Naive B cell (primary cell): Measurements from ENCODE around the gene ANKRD40CL. TPM values are rescaled to one million over a fixed set of nuclear protein-coding genes. Genes with fewer than 3 reads are reported as not detected.

ENCODE experiments used
- ATAC-seq, 2 donors: fragments of 150-1000 bp; cut with Tn5 transposase; 2 replicates each; pipeline ENCODE4 v1.10.0; 2021; ENCODE audit warnings: low read depth in 2 of 2, mild to moderate bottlenecking in 2 of 2, moderate library complexity in 2 of 2
- DNase-seq: peaks from one replicate; pipeline ENCODE4 v3.0.0; 2022
- H3K27ac Mint-ChIP-seq, 6 donors: one replicate each; pipeline ENCODE4 v1.8.0; 2020 to 2022; ENCODE audit warnings: mild to moderate bottlenecking in 6 of 6, mixed read lengths in 6 of 6, moderate library complexity in 5 of 6, inconsistent platforms in 2 of 6
- H3K27me3 Mint-ChIP-seq, 3 donors: one replicate each; pipeline ENCODE4 v1.8.0; 2021 to 2022; ENCODE audit warnings: mixed read lengths in 3 of 3, mild to moderate bottlenecking in 1 of 3
- H3K36me3 Mint-ChIP-seq, 2 donors: one replicate each; pipeline ENCODE4 v1.8.0; 2020 to 2022; ENCODE audit warnings: mixed read lengths in 2 of 2, inconsistent platforms in 1 of 2, mild to moderate bottlenecking in 1 of 2
- H3K4me1 Mint-ChIP-seq, 3 donors: one replicate each; pipeline ENCODE4 v1.8.0; 2020 to 2022; ENCODE audit warnings: mixed read lengths in 3 of 3, inconsistent platforms in 1 of 3, mild to moderate bottlenecking in 1 of 3, moderate library complexity in 1 of 3
- H3K4me3 Mint-ChIP-seq, 8 donors: one replicate each; pipeline ENCODE4 v1.8.0; 2020 to 2022; ENCODE audit warnings: mild to moderate bottlenecking in 8 of 8, mixed read lengths in 8 of 8, moderate library complexity in 8 of 8, inconsistent platforms in 2 of 8
- H3K9me3 Mint-ChIP-seq, 7 donors: one replicate each; pipeline ENCODE4 v1.8.0; 2020 to 2022; ENCODE audit warnings: mixed read lengths in 7 of 7, mild to moderate bottlenecking in 5 of 7, inconsistent platforms in 2 of 7, moderate library complexity in 1 of 7
- polyA plus RNA-seq, 6 donors: library from polyadenylated mRNA; unstranded; fragments of 300-500 nt; fragmentation: Illumina TruSeq; gene quantifications; one replicate each; pipeline ENCODE4 v1.2.3, GENCODE V29; 2021; ENCODE audit warnings: low read depth in 6 of 6

Gene ANKRD40CL
- polyA plus RNA-seq, 6 donors from 2014 or later: not detected

- no peak for ATAC-seq
- peaks cover 16 to 23% (median 21%) of the 10 kb centered on the region in 3 donors for H3K4me1 Mint-ChIP-seq
- H3K27ac Mint-ChIP-seq: no peak overlapping the region
Observed at GRCh38 chr17:50712641-50713040, 54.7 kb downstream of the ANKRD40CL start.

More at GRCh38 chr17:50712641-50713040, 54.7 kb downstream of the ANKRD40CL start:
- Mint-ChIP-seq H3K36me3 (no peaks in the 10 kb centered on the region), H3K27me3 (no peaks in the 10 kb centered on the region), H3K4me3 (no peak overlapping the region), H3K9me3 (no peaks in the 10 kb centered on the region)
- DNase-seq: no peak

Other genes with a start within 250 kb of the ANKRD40CL start
- gene EPN3, start 234.8 kb downstream of the ANKRD40CL start, polyA plus RNA-seq: not detected
- gene SPATA20, start 220.3 kb downstream of the ANKRD40CL start, polyA plus RNA-seq: 10 to 100 TPM in 4 of 6 donors, 1 to 10 TPM in 2; 8.2 to 17.0 (median 11.9) TPM
- gene CACNA1G, start 206.8 kb downstream of the ANKRD40CL start, polyA plus RNA-seq: not detected
- gene ABCC3, start 132.6 kb downstream of the ANKRD40CL start, polyA plus RNA-seq: under 1 TPM in 4 of 6 donors, not detected in 2; 0.44 to 0.99 (median 0.76) TPM
- gene ANKRD40, start 59.6 kb downstream of the ANKRD40CL start, polyA plus RNA-seq: 1 to 10 TPM; 3.3 to 6.4 (median 4.6) TPM
- gene LUC7L3, start 47.9 kb downstream of the ANKRD40CL start, polyA plus RNA-seq: 100 to 1,000 TPM in 1 of 6 donors, 10 to 100 TPM in 5; 35.9 to 106 (median 54.9) TPM
- not detected for gene WFIKKN2, start 68.1 kb upstream of the ANKRD40CL start, polyA plus RNA-seq
- gene TOB1, start 98.8 kb upstream of the ANKRD40CL start, polyA plus RNA-seq: 10 to 100 TPM in 1 of 6 donors, 1 to 10 TPM in 5; 1.9 to 14.2 (median 9.3) TPM